HG03469 (cell line): ENCODE results near the gene SP6.

ENCODE experiments used
- ATAC-seq: cut with Tn5 transposase; IDR thresholded peaks from one replicate; pipeline ENCODE4 v1.9.1; 2021; ENCODE audit warnings: mild to moderate bottlenecking, moderate library complexity, moderate number of reproducible peaks; ENCODE audit not compliant: unreplicated experiment

SP6 gene

DNA sequence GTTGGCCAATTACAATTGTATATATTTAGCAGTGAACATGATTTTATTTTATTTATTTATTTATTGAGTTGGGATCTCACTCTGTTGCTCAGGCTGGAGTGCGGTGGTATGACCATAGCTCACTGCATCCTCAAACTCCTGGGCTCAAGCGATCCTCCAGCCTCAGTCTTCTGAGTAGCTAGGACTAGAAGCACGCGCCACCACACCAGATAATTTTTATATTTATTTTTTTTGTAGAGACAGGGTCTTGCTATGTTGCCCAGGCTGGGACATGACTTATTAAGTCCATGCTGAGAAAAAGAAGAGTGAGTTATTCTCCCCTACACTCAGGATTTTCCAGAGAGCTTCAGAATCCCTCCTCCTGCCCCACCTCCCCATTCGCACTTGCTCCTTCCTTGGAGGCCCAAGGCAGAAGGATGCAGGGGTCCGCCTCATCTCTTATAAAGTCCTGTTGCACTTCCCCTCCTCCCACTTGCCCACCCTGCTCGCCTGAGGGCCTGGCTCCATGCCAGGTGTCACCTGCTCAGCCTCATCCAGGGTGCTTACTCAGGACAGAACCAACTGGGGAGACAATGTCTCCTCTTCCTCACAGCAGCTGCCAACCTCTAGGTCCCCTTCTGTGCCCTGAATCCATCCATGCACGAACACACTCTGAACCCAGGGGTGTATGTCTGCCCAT is 29.0 kb upstream of the SP6 start:
- no peak for ATAC-seq

DNA sequence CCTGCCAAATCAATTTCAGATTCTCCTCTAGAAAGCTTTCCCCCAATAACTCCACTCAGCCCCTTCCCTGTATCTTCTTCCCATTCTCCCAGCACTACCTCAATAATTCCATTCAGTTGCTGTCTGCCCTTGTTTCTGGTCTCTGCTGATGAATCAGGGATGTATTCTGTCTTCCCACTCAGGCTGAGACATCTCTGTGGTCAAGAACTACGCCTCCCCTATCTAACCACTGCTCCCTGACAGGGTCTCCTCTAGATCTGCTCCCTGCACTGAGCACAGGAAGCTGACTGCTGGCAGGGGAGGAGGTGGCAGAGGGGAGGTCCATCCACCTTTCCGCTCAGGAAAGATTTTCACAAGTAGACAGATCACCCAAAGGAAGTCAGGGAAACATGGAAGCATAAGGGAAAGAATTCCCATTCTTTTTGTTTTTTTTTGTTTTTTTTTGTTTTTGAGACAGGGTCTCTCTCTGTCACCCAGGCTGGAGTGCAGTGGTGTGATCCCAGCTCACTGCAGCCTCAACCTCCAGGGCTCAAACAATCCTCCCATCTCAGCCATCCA is 28.1 kb upstream of the SP6 start:
- no peak for ATAC-seq

DNA sequence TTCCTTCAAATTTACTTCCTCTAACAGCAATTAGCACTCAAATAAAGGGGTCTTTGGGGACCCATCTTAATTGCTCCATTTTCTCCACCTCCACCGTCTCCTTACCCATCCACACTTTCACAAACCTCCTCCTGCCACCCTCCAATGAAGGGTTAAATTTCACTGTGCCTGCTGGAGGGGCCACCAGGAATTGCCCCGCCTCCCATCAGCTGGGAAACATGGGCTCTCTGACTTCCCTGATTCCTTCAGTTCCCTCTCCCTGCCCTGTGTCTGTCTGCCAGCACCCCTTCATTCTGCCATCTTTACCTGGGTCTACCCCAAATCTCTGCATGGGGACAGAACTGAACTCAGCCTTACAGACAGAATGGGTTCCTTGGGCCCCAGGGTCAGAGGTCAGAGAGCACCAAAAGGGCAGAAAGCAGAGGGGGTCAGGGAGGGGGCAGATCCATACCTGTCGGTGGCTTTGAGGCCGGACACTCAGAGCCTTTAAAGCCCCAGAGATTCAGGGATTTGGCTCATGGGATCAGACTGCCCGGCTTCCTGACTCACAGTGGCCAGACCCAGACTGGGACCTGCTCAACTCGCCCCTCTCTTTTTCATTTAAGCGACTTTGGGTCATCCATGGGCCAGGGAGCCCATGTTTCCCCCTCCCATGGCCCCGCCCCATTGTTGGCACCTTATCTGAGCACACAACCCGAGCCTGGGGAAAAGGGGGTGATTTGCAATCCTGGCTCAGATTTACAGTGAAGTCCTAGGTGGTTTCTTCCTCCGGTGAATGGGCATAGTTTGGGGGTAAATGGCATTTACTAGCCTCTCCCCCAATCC is 27.5 kb upstream of the SP6 start:
- no peak for ATAC-seq

DNA sequence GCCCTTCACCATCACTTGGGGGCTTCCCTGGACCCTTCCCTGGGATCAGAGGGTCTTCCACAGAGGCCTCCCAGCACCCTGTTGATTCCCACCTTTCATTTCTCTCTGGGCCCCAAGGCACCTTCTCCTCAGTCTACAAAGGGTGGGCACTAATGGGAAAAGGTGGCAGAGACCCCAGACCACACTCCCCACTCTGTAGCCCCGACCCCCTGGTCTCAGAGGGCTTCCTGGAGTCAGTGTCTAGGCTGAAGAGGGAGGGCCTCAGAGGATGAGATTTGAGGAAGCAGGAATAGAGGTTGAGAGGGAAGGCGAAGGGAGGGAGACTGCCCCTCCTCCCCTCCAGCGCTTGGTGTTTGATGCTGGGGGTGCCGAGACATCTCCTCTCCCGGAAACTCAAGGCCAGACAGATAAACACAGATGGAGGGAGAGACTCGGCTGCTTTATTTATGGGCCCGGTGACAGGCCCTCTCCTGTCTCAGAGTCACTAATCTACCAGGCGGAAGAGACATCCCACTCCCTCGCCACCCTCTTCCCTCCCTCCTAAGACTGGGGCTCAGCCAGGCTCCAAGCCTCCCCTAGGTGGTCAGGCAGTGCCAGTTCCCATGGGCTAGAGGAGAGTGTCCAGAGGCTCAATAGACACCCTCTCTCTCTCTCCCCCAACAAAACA is 26.5 kb upstream of the SP6 start:
- ATAC-seq = no peak

DNA sequence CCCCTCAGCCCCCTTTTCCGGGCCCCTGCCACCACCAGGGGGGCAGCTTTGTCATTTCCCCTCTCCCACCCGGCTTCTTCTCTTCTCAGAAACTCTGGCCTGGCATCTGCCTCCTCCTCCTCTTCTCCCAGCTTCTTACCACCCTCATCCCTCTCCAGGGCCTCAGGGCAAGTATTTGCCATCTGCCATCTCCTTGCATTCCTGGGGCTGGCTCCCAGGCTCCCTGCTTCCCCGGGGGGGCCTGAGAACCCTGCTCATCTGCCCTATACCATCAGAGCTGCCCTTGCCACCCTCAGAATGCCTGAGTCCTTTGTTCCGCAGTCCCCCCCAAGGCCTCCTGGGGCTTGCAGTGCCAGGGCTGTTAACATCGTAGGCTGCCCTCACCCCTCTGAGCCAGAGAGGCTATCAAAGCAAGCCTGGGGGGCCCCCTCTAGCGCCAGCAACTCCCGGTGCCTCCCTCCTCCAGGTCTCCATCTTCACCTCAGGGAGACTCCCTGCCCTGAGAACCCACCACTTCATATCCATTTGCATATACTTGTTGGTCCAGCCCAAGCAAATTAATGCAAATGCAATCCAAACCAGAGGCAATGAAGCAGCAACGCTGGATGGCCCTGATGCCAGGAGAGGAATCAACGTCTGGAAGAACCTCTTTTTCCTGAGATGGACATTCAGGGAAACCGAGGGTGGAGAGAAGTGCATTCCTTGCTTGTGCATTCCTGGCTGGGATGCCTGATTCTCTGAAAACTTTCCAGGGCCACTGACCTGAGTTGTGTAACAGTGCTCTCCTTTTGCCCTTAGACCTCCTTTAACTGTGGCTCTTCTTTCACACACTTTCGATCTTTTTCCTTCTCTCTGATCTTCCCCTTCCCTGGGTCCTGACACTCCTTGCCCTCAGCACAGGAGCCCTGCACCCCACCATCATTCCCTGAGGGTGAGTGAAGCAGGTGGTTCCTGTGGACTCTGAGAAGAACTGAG is 24.3 kb upstream of the SP6 start:
- ATAC-seq = no peak

DNA sequence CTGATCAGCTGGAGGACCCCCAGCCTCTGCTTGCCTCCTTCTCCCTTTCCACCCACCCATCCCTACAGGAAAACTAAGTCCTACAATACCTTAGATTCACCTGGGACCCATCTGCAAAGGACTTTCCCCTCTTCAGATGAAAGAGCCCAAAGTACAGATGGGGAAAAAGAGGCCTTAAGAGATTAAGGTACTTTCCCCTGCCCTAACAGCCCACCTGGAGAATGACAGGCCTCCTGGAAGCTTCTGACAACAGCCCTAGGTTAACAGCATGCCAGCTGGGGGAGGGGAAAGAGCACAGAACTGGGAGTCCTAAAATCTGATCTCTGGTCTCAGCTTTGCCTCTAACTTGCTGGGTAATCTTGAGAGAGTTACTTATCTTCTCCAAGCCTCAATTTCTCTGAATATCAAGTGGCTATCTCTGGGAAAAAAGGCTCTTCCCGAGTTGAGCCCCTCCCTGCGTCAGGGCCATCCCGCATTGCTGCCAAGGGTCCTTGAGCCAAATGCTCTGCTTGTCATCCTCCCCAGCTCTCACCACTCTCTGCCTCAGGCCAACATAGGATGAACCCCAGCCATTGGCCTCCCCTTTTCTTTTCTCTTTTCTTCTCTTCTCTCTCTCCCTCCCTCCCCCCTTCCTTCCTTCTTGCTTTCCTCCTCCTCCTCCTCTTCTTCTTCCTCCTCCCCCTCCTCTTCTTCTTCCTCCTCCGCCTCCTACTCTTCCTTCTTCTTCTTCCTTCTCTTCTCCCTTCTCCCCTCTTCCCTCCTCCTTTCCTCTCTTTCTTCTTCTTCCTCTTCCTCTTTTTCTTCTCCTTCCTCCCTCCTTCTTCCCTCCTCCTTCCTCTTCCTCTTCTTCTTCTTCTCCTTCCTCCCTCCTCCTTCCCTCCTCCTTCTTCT is 22.5 kb upstream of the SP6 start:
- no peak for ATAC-seq

DNA sequence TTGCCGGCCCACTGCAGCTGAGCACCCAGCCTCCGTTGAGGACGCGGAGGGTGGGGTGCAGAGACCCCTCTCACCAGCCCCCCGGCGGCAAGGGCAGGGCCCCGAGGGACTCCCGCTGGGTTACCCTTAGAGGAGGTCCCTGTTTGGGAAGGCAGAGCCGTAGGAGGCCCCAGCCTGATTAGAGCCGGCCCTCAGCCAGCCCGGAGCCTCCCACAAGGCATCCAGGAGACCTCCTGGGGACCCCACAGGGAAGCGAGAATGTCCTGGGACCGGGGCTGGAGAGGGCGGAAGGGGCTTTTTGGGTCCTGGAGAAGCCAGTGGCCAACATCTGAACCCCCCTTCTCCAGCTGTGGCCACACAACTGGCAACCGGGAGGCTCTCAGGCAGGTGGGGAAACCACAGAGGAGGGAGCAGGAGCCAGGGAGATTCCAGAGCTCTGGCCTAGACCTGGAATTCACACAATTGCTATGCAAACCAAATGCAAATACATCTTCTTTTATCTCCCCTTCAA is 21.7 kb upstream of the SP6 start:
- no peak for ATAC-seq

DNA sequence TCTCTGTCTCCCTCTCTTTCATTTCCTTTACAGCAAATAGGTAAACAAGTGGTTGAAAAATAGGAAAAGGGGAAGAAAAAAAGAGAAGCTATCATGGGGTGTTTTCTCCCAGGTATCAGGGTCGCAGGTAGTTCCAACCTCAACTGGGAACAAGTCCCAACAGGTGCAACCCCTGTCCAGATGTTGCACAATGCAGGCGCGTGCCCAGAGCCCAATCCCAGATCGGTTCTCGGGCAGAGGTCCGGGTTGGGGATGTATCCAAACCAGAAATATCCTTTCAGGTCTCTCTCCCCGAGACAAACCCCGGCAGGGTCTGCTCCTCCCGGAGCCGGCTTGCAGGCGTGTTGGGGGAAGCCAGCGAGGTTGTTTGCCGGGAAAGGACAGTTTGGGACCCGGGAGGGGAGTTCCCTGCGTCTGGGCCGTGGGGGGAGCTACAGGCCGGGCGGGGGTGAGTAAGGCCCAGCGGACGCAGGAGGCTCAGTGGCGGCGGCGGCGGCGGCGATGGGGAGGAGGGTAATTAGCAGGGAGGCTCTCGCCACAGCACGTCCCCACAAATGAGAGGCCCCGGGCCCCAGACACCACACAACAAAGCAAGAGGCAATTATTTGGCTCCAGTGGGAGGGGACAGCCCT is 21.2 kb upstream of the SP6 start:
- ATAC-seq = no peak

DNA sequence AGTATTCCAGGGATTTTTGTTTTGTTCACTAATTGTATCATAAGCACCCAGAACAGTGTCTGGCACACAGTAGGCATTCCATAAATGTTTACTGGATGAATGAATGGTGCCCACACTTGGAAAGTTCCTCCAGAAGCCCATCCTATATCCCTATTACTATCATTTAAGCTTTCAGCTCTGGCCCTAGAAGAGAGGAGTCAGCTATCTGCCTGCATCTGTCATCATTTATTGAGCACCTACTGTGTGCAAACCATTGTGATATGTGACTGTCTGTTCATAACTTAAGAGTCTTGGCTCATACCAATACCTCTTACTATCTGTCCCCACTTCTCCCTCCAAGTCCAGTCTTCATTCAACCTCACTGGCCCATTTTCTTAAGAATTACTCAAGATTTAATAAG is 20.1 kb upstream of the SP6 start:
- ATAC-seq = no peak

DNA sequence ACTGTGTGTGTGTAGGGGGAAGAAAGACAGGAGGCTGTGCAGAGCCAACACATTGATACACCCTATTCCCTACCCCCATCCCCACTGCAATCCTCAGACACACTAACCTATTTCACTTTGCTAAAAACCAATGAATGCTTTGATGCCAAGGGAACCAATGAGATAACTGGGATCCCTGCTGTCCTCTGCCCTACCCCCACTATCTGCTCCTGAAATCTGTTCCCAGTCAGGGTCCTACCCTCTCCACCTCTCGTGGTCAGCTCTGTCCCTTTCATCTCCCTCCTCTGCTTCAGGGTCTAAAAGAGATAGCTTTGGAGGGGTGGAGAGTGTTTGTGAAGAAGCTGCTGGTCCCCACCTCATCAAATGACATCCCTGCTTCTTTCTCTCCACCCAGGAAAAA is 19.1 kb upstream of the SP6 start:
- no peak for ATAC-seq

DNA sequence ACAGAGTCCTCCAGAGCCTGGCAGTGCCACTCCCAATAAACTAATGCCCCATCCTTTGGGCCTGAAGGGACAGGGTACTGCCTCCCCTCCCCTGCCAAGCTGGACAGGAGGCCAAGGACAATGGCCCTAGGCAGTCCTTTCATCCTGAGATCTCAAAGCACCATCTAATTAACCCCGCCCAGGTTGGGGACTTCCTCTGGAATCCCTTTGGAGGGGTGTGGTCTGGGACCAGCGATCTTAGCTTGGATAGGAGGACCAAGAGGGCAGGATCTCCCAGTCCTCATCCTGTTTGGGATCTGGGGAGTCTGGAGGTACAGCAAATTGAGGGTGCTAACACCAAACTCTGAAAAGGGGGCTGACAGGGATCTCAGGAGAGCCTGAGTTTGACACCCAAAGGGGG is 18.2 kb upstream of the SP6 start:
- ATAC-seq = no peak

DNA sequence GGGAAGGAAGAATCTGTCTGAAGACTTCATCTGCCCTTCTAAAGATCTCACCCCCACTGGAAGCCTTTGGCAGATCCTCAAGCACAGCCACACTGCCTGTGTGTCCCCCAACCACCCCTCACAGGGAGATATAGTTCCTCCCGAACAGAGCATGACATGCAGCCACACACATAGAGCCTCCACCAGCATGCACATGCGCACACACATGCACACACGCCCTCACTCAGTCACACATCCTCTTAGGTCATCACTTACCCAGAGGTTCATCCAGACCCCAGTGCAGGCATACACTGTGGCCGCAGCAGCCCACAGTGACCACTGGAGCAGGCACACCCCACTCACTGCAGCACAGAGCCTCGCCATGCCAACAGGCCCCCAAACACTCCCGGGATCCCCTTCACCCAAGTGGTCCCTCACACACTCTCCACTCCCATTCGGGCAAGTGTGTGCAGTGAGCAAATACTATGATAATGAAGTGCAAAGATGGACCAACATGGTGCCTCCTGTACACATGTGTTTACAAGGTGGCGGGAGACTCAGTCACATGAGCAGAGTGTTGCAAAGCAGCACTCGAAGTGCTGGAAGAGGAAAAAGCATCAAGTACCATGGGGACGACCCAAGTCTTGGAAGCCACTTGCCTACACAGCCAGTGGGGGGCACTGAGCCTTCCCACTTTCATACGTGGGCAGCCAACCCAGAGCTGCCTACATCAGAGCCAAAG is 17.0 kb upstream of the SP6 start:
- no peak for ATAC-seq

DNA sequence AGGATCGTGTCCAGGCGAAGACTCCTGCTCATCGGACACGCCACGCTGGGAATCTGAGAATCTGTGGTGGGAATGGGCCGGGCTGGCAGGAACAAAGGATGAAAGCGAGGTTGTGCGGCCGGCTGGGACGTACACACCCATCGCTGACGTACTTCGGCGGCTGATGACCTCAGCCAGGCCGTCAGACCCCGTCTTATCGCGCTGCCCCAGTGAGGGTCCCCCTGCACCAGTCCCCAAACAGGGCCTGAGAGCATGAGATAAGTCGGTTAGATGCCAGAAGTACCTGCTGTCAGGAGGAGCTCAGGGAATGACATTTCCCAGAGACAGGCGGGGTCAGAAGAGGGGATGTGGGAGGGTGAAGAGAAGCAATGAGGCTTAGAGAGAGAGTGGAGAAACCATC is 16.0 kb upstream of the SP6 start:
- ATAC-seq = no peak

DNA sequence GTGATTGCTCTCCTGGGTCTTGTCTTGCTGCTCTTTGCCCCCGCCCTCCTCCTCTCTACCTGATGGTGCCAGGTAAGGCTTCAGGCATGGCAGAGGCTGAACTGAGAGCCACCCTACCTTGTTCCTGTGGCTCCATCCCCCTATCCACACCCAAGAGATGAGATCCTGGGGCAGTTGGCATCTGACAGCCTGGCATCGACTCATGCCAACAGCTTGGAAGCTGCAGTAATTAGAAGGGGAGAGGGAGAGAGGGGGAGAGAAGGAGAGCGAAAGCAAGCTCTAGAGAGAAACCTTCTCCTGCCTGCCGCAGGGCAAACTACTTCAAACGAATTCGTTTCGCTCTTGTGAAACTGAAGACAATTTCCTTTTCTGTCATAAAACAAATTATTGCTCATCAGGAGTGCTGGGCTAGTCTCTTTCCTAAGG is 13.8 kb upstream of the SP6 start:
- ATAC-seq = no peak

DNA sequence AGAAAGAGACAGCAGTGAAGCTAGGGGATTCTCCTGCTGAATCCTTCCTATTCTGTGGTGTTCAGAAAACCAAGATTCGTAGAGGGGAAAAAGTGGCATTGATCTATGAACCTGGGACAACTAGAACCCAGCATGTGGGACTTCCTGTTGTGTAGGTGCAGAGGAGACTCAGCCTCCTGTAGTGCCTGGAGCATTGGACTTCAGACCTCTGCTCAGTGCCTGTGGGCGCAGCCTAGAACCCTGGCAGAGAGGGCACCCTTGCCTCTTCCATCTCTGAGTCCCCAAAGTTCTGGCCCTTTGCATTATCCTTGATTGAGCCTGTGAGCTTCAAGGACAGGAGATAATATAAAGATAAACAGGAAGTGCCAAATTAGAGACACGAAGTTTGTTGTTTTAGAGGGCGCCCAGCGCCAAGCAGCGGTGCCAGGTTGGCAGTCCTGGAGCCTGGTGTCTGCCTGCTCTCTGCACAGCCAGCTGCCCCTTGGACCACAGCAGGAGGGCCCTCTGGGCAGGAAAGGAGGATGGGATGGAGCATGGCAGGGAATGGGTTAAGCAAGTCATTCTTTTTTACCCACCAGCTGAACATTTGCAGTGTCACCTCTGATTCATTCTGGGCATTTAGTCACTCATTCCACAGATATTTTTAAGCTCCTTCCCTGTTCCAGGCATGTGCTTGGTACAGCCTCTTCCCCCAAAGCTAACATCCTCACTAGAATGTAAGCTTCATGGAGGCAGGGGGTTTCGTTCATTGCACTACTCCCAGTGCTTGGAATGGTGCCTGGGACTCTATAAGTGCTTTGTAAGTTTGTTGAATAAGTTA is 11.9 kb upstream of the SP6 start:
- ATAC-seq = no peak

DNA sequence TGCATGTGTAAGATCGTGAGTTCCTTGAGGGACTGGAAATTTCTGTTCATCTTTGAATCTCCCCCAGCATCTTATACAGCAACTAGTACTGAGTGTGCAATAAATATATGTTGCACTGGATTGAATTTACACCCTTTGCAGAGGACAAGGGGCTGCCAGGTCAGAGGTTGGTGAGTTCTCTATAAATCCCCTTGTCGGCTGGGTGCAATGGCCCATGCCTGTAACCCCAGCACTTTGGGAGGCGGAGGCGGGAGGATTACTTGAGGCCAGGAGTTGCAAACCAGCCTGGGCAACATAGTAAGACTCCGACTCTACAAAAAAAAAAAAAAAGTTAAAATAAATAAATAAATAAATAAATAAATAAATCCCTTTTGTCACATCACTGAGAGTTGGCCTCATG is 9.4 kb upstream of the SP6 start:
- no peak for ATAC-seq
